ENCODE results near the gene PTPN14.
A peak's percentile ranks its signal among the peaks of the same experiment; 100 is the strongest.

PTPN14 gene

DNA sequence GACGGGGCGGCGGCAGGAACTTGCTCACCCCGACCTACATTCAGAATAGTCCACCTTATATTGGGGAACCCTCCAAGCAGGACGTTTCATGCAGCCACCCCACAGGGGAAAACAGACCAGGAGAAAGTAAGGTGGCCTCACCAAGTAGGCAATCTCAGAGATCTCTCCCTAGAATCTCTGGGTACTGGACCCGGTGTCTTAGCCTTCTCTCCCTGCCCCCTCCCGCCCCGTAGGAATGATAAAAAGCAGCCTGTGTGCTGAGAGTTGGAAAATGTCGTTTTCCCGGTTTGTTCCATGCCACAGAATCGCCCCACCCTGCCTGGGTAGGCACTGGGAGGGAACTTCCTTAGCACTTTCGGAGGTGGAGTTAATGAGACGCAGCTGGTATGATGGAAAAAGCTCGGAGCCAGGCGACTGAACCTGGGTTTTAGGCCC lies 789 bp upstream of the PTPN14 start:
- no peak for DNase-seq
- Histone ChIP-seq H2AFZ (ENCODE audit: low read length) (peak overlapping the region; percentile 43), H3K36me3 (replicated peaks; ENCODE audit: insufficient read depth, low read length) (no peaks in the 10 kb centered on the region)

DNA sequence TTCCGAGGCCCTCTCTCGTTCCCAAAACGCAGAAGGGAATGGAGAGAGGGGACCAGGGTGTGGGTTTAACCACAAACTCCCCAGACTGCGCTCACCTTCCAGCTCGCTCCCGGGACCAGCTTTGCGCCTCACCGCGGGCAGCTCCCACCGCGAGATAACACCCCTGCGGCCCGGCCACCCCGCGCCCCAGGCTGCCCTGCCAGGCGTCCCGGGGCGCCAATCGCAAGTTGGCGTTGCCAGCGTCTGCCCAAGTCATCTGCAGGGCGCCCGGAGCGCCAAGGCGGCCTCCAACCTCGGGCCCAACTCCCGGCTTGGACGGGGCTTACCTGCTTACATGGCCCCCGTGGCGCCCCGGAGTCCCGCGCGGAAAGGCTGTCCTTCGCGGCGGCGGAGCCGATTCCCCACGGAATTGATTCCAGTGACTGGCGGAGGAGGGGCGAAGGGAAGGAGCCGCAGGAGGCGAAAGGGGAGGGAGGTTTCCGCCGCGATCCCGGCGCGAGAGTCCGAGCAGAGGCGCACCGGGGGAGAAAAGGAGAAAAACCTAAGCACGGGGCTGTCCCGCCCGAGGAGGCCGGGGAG lies 456 bp downstream of the PTPN14 start:
- H3K27me3 ChIP-seq (replicated peaks; ENCODE audit: insufficient read depth, low read length): 0 out of 2 replicates have a peak, but pooled peaks cover 5% of the 10 kb centered on the region

More for the DNA sequence above, 789 bp upstream of the PTPN14 start:
- Histone ChIP-seq H3K4me1 (ENCODE audit: low read length) (no peaks in the 10 kb centered on the region), H4K20me1 (ENCODE audit: insufficient read depth, low read length) (no peaks in the 10 kb centered on the region), H3K9ac (ENCODE audit: low read length) (no peak overlapping the region), H3K79me2 (ENCODE audit: low read length) (no peaks in the 10 kb centered on the region), H3K27ac (ENCODE audit: low read length) (no peak overlapping the region), H3K4me3 (ENCODE audit: low read length) (peak overlapping the region; percentile 59), H3K4me2 (ENCODE audit: low read depth, low read length) (peak overlapping the region; percentile 40; the same call in 1 of the 2 replicates), H3K9me2 (replicated peaks; ENCODE audit: insufficient read depth, low read length) (no peaks in the 10 kb centered on the region), H3K27me3 (replicated peaks; ENCODE audit: insufficient read depth, low read length) (0 out of 2 replicates have a peak, but pooled peaks cover 5% of the 10 kb centered on the region), H3F3A (ENCODE audit: insufficient read depth, low read length) (no peaks in the 10 kb centered on the region), H3K9me3 (replicated peaks; ENCODE audit: insufficient read depth, low read length) (no peaks in the 10 kb centered on the region)
- no peak for TF ChIP-seq EZH2phosphoT487 (IDR thresholded peaks at IDR 0.05; ENCODE audit: low read length)
- TF ChIP-seq EZH2 (optimal IDR thresholded peaks at IDR 0.05; ENCODE audit: low read depth, low read length): no peak
- TF ChIP-seq, protein P1, sequence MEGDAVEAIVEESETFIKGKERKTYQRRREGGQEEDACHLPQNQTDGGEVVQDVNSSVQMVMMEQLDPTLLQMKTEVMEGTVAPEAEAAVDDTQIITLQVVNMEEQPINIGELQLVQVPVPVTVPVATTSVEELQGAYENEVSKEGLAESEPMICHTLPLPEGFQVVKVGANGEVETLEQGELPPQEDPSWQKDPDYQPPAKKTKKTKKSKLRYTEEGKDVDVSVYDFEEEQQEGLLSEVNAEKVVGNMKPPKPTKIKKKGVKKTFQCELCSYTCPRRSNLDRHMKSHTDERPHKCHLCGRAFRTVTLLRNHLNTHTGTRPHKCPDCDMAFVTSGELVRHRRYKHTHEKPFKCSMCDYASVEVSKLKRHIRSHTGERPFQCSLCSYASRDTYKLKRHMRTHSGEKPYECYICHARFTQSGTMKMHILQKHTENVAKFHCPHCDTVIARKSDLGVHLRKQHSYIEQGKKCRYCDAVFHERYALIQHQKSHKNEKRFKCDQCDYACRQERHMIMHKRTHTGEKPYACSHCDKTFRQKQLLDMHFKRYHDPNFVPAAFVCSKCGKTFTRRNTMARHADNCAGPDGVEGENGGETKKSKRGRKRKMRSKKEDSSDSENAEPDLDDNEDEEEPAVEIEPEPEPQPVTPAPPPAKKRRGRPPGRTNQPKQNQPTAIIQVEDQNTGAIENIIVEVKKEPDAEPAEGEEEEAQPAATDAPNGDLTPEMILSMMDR (IDR thresholded peaks at IDR 0.05; ENCODE audit: low read length): no peak

DNA sequence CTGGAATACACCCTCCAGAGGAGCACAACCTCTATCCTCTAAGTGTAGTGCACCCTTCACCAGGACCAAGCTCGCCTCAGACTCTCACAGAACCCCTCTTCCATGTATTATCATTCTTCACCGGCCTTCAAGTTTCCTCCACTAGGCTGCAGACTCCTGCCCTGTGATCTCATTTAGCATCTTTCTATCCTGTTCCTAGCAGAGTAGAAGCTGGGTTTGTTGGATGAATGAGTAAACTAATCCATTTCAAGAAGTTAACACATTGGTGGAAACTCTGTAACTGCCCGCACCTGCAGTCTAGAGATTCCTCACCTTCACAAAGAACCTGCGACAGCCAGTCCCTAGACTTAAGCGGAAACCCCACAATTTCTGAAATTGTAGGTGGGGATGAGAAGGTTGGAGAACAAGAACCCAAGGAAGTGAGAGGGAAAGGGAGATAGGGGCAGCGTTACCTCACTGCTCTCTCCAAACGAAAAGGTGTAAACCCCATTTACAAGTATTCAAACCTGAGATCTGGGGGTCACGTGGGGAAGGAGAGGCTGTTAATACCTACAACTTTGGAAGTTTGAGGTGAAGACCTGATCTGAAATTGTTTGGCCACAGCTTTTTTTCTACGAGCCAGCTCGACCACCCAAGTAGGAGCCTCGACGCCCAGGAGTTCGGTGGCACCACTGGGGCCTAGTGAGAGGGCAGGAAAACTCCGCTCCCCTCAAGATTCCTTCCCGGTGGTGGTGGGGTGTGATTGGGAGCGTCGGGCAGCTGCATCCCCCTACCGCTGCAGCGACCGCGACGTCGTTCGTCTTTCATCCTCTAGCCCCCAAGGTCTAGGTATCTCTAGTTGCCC lies 1.2 kb downstream of the PTPN14 start:
- Histone ChIP-seq H3K9ac (ENCODE audit: low read length) (no peak overlapping the region), H3K4me3 (ENCODE audit: low read length) (no peak overlapping the region), H3K9me3 (replicated peaks; ENCODE audit: insufficient read depth, low read length) (no peaks in the 10 kb centered on the region), H3K27me3 (replicated peaks; ENCODE audit: insufficient read depth, low read length) (0 out of 2 replicates have a peak, but pooled peaks cover 5% of the 10 kb centered on the region), H3K9me2 (replicated peaks; ENCODE audit: insufficient read depth, low read length) (no peaks in the 10 kb centered on the region), H3K4me2 (ENCODE audit: low read depth, low read length) (no peak overlapping the region), H3K4me1 (ENCODE audit: low read length) (no peaks in the 10 kb centered on the region), H3K79me2 (ENCODE audit: low read length) (no peaks in the 10 kb centered on the region), H3K27ac (ENCODE audit: low read length) (no peak overlapping the region), H4K20me1 (ENCODE audit: insufficient read depth, low read length) (no peaks in the 10 kb centered on the region), H3F3A (ENCODE audit: insufficient read depth, low read length) (no peaks in the 10 kb centered on the region), H2AFZ (ENCODE audit: low read length) (no peak overlapping the region), H3K36me3 (replicated peaks; ENCODE audit: insufficient read depth, low read length) (no peaks in the 10 kb centered on the region)
- TF ChIP-seq, protein P1 (IDR thresholded peaks at IDR 0.05; ENCODE audit: low read length): no peak
- TF ChIP-seq EZH2phosphoT487 (IDR thresholded peaks at IDR 0.05; ENCODE audit: low read length) (no peak), EZH2 (optimal IDR thresholded peaks at IDR 0.05; ENCODE audit: low read depth, low read length) (no peak)
- no peak for DNase-seq

More for the DNA sequence above, 456 bp downstream of the PTPN14 start:
- Histone ChIP-seq H3K36me3 (replicated peaks; ENCODE audit: insufficient read depth, low read length) (no peaks in the 10 kb centered on the region), H3K4me2 (ENCODE audit: low read depth, low read length) (peak overlapping the region; percentile 69), H2AFZ (ENCODE audit: low read length) (peak overlapping the region; percentile 68), H3K4me3 (ENCODE audit: low read length) (peak overlapping the region; percentile 59), H3K9ac (ENCODE audit: low read length) (no peak overlapping the region), H3K79me2 (ENCODE audit: low read length) (no peaks in the 10 kb centered on the region), H3K27ac (ENCODE audit: low read length) (no peak overlapping the region), H3K9me2 (replicated peaks; ENCODE audit: insufficient read depth, low read length) (no peaks in the 10 kb centered on the region), H3K9me3 (replicated peaks; ENCODE audit: insufficient read depth, low read length) (no peaks in the 10 kb centered on the region), H3K4me1 (ENCODE audit: low read length) (no peaks in the 10 kb centered on the region), H4K20me1 (ENCODE audit: insufficient read depth, low read length) (no peaks in the 10 kb centered on the region), H3F3A (ENCODE audit: insufficient read depth, low read length) (no peaks in the 10 kb centered on the region)
- DNase-seq: no peak
- TF ChIP-seq, protein P1 (IDR thresholded peaks at IDR 0.05; ENCODE audit: low read length): no peak
